Measurements from ENCODE around the gene DNALI1.

GRCh38 chr1:37559080-37559479, 2.3 kb downstream of the DNALI1 start:
- TF ChIP-seq POLR2A (IDR thresholded peaks at IDR 0.05), result no peak
- no peak for TF ChIP-seq POLR2AphosphoS5 (IDR thresholded peaks at IDR 0.05; ENCODE audit: insufficient read depth in 1 of 2, low read depth in 1 of 2)
- TF ChIP-seq CTCF (IDR thresholded peaks at IDR 0.05), result no peak

Measured in vagina (tissue), 2 donors.